ENCODE results near the gene KIF6.

DNA sequence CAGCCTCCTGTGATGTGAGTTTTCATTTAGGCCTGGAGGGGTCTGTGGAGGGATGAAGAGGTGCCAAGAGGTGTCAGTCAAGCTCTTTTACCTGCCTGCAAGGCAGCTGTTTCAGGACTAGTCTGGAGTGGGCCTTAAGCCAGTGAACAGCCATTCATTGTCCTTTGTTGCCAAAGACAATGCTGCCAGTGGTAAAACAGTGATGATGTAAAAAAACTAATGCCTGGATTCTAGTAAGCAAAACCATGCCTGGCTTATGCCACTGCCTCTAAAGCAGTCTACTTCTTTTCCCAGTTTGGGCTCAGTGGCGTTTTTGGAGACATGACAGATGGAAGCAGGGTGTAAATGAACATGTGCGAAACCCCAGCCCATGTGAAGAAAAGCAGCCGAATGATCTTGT is 309.2 kb downstream of the KIF6 start:
- TF ChIP-seq, protein P1, sequence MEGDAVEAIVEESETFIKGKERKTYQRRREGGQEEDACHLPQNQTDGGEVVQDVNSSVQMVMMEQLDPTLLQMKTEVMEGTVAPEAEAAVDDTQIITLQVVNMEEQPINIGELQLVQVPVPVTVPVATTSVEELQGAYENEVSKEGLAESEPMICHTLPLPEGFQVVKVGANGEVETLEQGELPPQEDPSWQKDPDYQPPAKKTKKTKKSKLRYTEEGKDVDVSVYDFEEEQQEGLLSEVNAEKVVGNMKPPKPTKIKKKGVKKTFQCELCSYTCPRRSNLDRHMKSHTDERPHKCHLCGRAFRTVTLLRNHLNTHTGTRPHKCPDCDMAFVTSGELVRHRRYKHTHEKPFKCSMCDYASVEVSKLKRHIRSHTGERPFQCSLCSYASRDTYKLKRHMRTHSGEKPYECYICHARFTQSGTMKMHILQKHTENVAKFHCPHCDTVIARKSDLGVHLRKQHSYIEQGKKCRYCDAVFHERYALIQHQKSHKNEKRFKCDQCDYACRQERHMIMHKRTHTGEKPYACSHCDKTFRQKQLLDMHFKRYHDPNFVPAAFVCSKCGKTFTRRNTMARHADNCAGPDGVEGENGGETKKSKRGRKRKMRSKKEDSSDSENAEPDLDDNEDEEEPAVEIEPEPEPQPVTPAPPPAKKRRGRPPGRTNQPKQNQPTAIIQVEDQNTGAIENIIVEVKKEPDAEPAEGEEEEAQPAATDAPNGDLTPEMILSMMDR (IDR thresholded peaks at IDR 0.05): no peak
- no peak for TF ChIP-seq POLR2A (IDR thresholded peaks at IDR 0.05)

Measured in uterus (tissue), 2 donors.